Effector CD8-positive, alpha-beta T cell (primary cell): Measurements from ENCODE around the gene PITPNM3.
"Not testable (repeated sequence)": the region's sequence is repeated elsewhere in the genome, so short reads cannot be mapped to it uniquely, and the experiment has no call there.

Experiments
- DNase-seq: peaks from one replicate; lab custom pipeline; 2025; lab: John Stamatoyannopoulos, UW

PITPNM3 gene

GRCh38 chr17:6574687-6575595 lies 18.6 kb upstream of the PITPNM3 start:
- no peak for DNase-seq

- DNase-seq = no peak
Measured at GRCh38 chr17:6573982-6574686, 17.8 kb upstream of the PITPNM3 start.

GRCh38 chr17:6573495-6573894 lies 17.1 kb upstream of the PITPNM3 start:
- DNase-seq = not testable (repeated sequence)

- DNase-seq = no peak
Measured at GRCh38 chr17:6572972-6573370, 16.6 kb upstream of the PITPNM3 start.

- DNase-seq = no peak
Measured at GRCh38 chr17:6571452-6571781, 15.1 kb upstream of the PITPNM3 start.

- DNase-seq = no peak
Measured at GRCh38 chr17:6570731-6571451, 14.5 kb upstream of the PITPNM3 start.

GRCh38 chr17:6569370-6570285 lies 13.3 kb upstream of the PITPNM3 start:
- DNase-seq = no peak

GRCh38 chr17:6568184-6568758 lies 11.9 kb upstream of the PITPNM3 start:
- no peak for DNase-seq

- DNase-seq = no peak
Measured at GRCh38 chr17:6567528-6568183, 11.3 kb upstream of the PITPNM3 start.

GRCh38 chr17:6561446-6561845 lies 5.1 kb upstream of the PITPNM3 start:
- DNase-seq = no peak

GRCh38 chr17:6560496-6560895 lies 4.1 kb upstream of the PITPNM3 start:
- no peak for DNase-seq

GRCh38 chr17:6559753-6560215 lies 3.4 kb upstream of the PITPNM3 start:
- no peak for DNase-seq

GRCh38 chr17:6558932-6559752 lies 2.8 kb upstream of the PITPNM3 start:
- DNase-seq = no peak

GRCh38 chr17:6558276-6558675 lies 1.9 kb upstream of the PITPNM3 start:
- DNase-seq = no peak

- no peak for DNase-seq
Measured at GRCh38 chr17:6557040-6557438, 684 bp upstream of the PITPNM3 start.

GRCh38 chr17:6555331-6556120 lies 829 bp downstream of the PITPNM3 start:
- no peak for DNase-seq

- DNase-seq = no peak
Measured at GRCh38 chr17:6554871-6555330, 1.5 kb downstream of the PITPNM3 start.

GRCh38 chr17:6554342-6554741 lies 2.0 kb downstream of the PITPNM3 start:
- no peak for DNase-seq
